ENCODE results near the gene NUTM2E.
"Not testable (repeated sequence)": the region's sequence is repeated elsewhere in the genome, so short reads cannot be mapped to it uniquely, and the experiment has no call there.

GRCh38 chr10:79826496-79827215 is at the start of gene NUTM2E:
- not testable (repeated sequence) for TF ChIP-seq CTCF (IDR thresholded peaks at IDR 0.05; ENCODE audit: low read depth, low read length, missing input control); MAX (IDR thresholded peaks at IDR 0.05); REST (IDR thresholded peaks at IDR 0.05); ZBTB33 (IDR thresholded peaks at IDR 0.05); GABPA (IDR thresholded peaks at IDR 0.05 in 1 of 2, conservative IDR thresholded peaks at IDR 0.05 in 1 of 2); ATF3 (IDR thresholded peaks at IDR 0.05)
- peak; percentile 38 for TF ChIP-seq TAF1 (conservative IDR thresholded peaks at IDR 0.05)

All from liver (tissue), 3 donors.